Mesodermal cell (in vitro differentiated cells): ENCODE measurements around the gene MGAT4A.
"Not testable (repeated sequence)": the region's sequence is repeated elsewhere in the genome, so short reads cannot be mapped to it uniquely, and the experiment has no call there.

Source experiments
- H3K27ac ChIP-seq: 2 replicates; pipeline ENCODE4 v1.7.0; 2013; ENCODE audit warnings: mild to moderate bottlenecking, low read depth, low read length, moderate library complexity; ENCODE audit not compliant: severe bottlenecking
- H3K36me3 ChIP-seq: 2 replicates; pipeline ENCODE4 v1.7.1; 2013; ENCODE audit warnings: mild to moderate bottlenecking, low read length, moderate library complexity; ENCODE audit not compliant: control insufficient read depth, insufficient read depth
- H3K4me1 ChIP-seq: one replicate; pipeline ENCODE4 v1.7.1; 2013; ENCODE audit warnings: mild to moderate bottlenecking, low read length; ENCODE audit not compliant: insufficient read depth, control insufficient read depth, poor library complexity, severe bottlenecking
- H3K4me3 ChIP-seq: 2 replicates; pipeline ENCODE4 v1.7.0; 2013; ENCODE audit warnings: low read length, control low read depth, mild to moderate bottlenecking; ENCODE audit not compliant: insufficient read depth, poor library complexity, severe bottlenecking; ENCODE audit errors: extremely low read depth
- H3K9me3 ChIP-seq: 2 replicates; pipeline ENCODE4 v1.7.1; 2013; ENCODE audit warnings: mild to moderate bottlenecking, low read length, moderate library complexity; ENCODE audit not compliant: control insufficient read depth
- WGBS, 2 experiments: methylation state at CpG; one replicate each; pipeline ENCODE4 v1.1.5; 2013; ENCODE audit warnings: missing lambda C conversion rate in 2 of 2; ENCODE audit not compliant: insufficient coverage in 2 of 2; 5-methylcytosine and 5-hydroxymethylcytosine counted together

The MGAT4A gene

GRCh38 chr2:98729652-98730051 lies 1.3 kb downstream of the MGAT4A start:
- WGBS, 2 experiments = 63 to 68% methylated on average over 7 to 8 of the region's 10 CpGs
- Histone ChIP-seq H3K4me3 (no peak overlapping the region), H3K4me1 (no peaks in the 10 kb centered on the region), H3K9me3 (peaks cover 6% of the 10 kb centered on the region), H3K36me3 (no peaks in the 10 kb centered on the region), H3K27ac (no peak overlapping the region)

- 79 to 90% methylated on average over 3 of the region's 5 CpGs for WGBS, 2 experiments
- not testable (repeated sequence) for H3K27ac ChIP-seq, H3K4me3 ChIP-seq, H3K36me3 ChIP-seq, H3K4me1 ChIP-seq, H3K9me3 ChIP-seq
These were observed 2.7 kb downstream of the MGAT4A start for GRCh38 chr2:98728088-98728718.

GRCh38 chr2:98727369-98728087 lies 3.4 kb downstream of the MGAT4A start:
- H3K4me3 ChIP-seq = no peak overlapping the region
- H3K27ac ChIP-seq = no peak overlapping the region
- no peaks in the 10 kb centered on the region for H3K4me1 ChIP-seq
- H3K36me3 ChIP-seq = no peaks in the 10 kb centered on the region
- 71 to 92% methylated on average over 3 to 4 of the region's 5 CpGs for WGBS, 2 experiments
- H3K9me3 ChIP-seq = peaks cover 4% of the 10 kb centered on the region

- no peaks in the 10 kb centered on the region for H3K4me1 ChIP-seq
- no peaks in the 10 kb centered on the region for H3K36me3 ChIP-seq
- no peak overlapping the region for H3K27ac ChIP-seq
- no peak overlapping the region for H3K4me3 ChIP-seq
- H3K9me3 ChIP-seq = no peaks in the 10 kb centered on the region
- no CpG with 5 or more reads among the region's 2 CpGs for WGBS, 2 experiments
These were observed 4.1 kb downstream of the MGAT4A start for GRCh38 chr2:98726735-98727368.

GRCh38 chr2:98726205-98726604 lies 4.7 kb downstream of the MGAT4A start:
- no peaks in the 10 kb centered on the region for H3K36me3 ChIP-seq
- no peak overlapping the region for H3K27ac ChIP-seq
- no peaks in the 10 kb centered on the region for H3K9me3 ChIP-seq
- 94 to 100% methylated on average over 1 to 7 of the region's 8 CpGs for WGBS, 2 experiments
- H3K4me3 ChIP-seq = no peak overlapping the region
- H3K4me1 ChIP-seq = no peaks in the 10 kb centered on the region

- H3K27ac ChIP-seq = no peak overlapping the region
- no peaks in the 10 kb centered on the region for H3K9me3 ChIP-seq
- H3K4me1 ChIP-seq = no peaks in the 10 kb centered on the region
- 88 to 90% methylated on average over 2 of the region's 4 CpGs for WGBS, 2 experiments
- no peak overlapping the region for H3K4me3 ChIP-seq
- H3K36me3 ChIP-seq = no peaks in the 10 kb centered on the region
These were observed 10.6 kb downstream of the MGAT4A start for GRCh38 chr2:98720286-98720685.

GRCh38 chr2:98717621-98718020 lies 13.3 kb downstream of the MGAT4A start:
- WGBS, 2 experiments = 46 to 53% methylated on average over 3 to 5 of the region's 6 CpGs
- Histone ChIP-seq H3K27ac (no peak overlapping the region), H3K4me1 (no peaks in the 10 kb centered on the region), H3K4me3 (no peak overlapping the region), H3K9me3 (no peaks in the 10 kb centered on the region), H3K36me3 (no peaks in the 10 kb centered on the region)

GRCh38 chr2:98716786-98717185 lies 14.1 kb downstream of the MGAT4A start:
- Histone ChIP-seq H3K4me1 (no peaks in the 10 kb centered on the region), H3K27ac (no peak overlapping the region), H3K9me3 (no peaks in the 10 kb centered on the region), H3K4me3 (no peak overlapping the region), H3K36me3 (no peaks in the 10 kb centered on the region)
- 81 to 89% methylated on average over 3 of the region's 5 CpGs for WGBS, 2 experiments

GRCh38 chr2:98715812-98716451 lies 15.0 kb downstream of the MGAT4A start:
- WGBS, 2 experiments = 88 to 95% methylated on average over 5 to 7 of the region's 9 CpGs
- H3K4me3 ChIP-seq = no peak overlapping the region
- no peaks in the 10 kb centered on the region for H3K4me1 ChIP-seq
- no peaks in the 10 kb centered on the region for H3K9me3 ChIP-seq
- no peak overlapping the region for H3K27ac ChIP-seq
- no peaks in the 10 kb centered on the region for H3K36me3 ChIP-seq

GRCh38 chr2:98713332-98714015 lies 17.5 kb downstream of the MGAT4A start:
- no peaks in the 10 kb centered on the region for H3K36me3 ChIP-seq
- H3K27ac ChIP-seq = no peak overlapping the region
- H3K4me3 ChIP-seq = no peak overlapping the region
- H3K9me3 ChIP-seq = no peaks in the 10 kb centered on the region
- 100% methylated on average over 1 of the region's 4 CpGs; no CpG with 5 or more reads in 1 of the 2 experiments for WGBS, 2 experiments
- no peaks in the 10 kb centered on the region for H3K4me1 ChIP-seq
